T-helper 9 cell (primary cell): ENCODE data around the gene ZNF157.
"Not testable (repeated sequence)": the region's sequence is repeated elsewhere in the genome, so short reads cannot be mapped to it uniquely, and the experiment has no call there.

Experiments
- DNase-seq: peaks from one replicate; pipeline ENCODE4 v3.0.0-alpha.2; 2020
- total RNA-seq, 2 donors: gene quantifications; one replicate each; lab custom pipeline; 2026; lab: John Stamatoyannopoulos, UW

The ZNF157 gene
- 0.84 to 1.2 reads per million in 2 donors for total RNA-seq

- DNase-seq, result no peak
These were observed at the start of gene ZNF157 for GRCh38 chrX:47370278-47370677. Gene ZNF157 (plus strand): TSS chrX:47370578. CDS start chrX:47370669, 91 bp downstream.

GRCh38 chrX:47321386-47321785 lies 49.0 kb upstream of the ZNF157 start:
- no peak for DNase-seq

GRCh38 chrX:47321823-47322371 lies 48.5 kb upstream of the ZNF157 start:
- DNase-seq, result no peak

- no peak for DNase-seq
These were observed 42.5 kb upstream of the ZNF157 start for GRCh38 chrX:47327902-47328301.

GRCh38 chrX:47332729-47333128 lies 37.6 kb upstream of the ZNF157 start:
- DNase-seq, result not testable (repeated sequence)

GRCh38 chrX:47351706-47352105 lies 18.7 kb upstream of the ZNF157 start:
- DNase-seq, result no peak

- no peak for DNase-seq
These were observed 11.9 kb upstream of the ZNF157 start for GRCh38 chrX:47358387-47359065.

- DNase-seq, result no peak
These were observed 9.8 kb upstream of the ZNF157 start for GRCh38 chrX:47360423-47361179.

- no peak for DNase-seq
These were observed 8.6 kb upstream of the ZNF157 start for GRCh38 chrX:47361538-47362511.

GRCh38 chrX:47366041-47366722 lies 4.2 kb upstream of the ZNF157 start:
- peak; percentile 52 for DNase-seq

GRCh38 chrX:47373198-47373597 lies 2.8 kb downstream of the ZNF157 start:
- no peak for DNase-seq

- peak; percentile 56 for DNase-seq
These were observed 9.9 kb downstream of the ZNF157 start for GRCh38 chrX:47380268-47380667.

- DNase-seq, result not testable (repeated sequence)
These were observed 10.5 kb downstream of the ZNF157 start for GRCh38 chrX:47380837-47381236.

- DNase-seq, result peak; percentile 65
These were observed 14.1 kb downstream of the ZNF157 start for GRCh38 chrX:47384502-47384901.

GRCh38 chrX:47390780-47391179 lies 20.4 kb downstream of the ZNF157 start:
- DNase-seq, result no peak

GRCh38 chrX:47413179-47413594 lies 42.8 kb downstream of the ZNF157 start:
- DNase-seq, result no peak

GRCh38 chrX:47420265-47420664 lies 49.9 kb downstream of the ZNF157 start:
- no peak for DNase-seq

- no peak for DNase-seq
These were observed 50.6 kb downstream of the ZNF157 start for GRCh38 chrX:47420962-47421361.

- no peak for DNase-seq
These were observed 52.1 kb downstream of the ZNF157 start for GRCh38 chrX:47422444-47422843.

- no peak for DNase-seq
These were observed 60.5 kb downstream of the ZNF157 start for GRCh38 chrX:47430925-47431324.

GRCh38 chrX:47446431-47446830 lies 76.1 kb downstream of the ZNF157 start:
- no peak for DNase-seq

GRCh38 chrX:47446971-47447370 lies 76.6 kb downstream of the ZNF157 start:
- DNase-seq, result no peak
